Measurements from ENCODE around the gene C19orf25.

C19orf25 gene

GRCh38 chr19:1457892-1458291 is 21.1 kb downstream of the C19orf25 start:
- Histone ChIP-seq H3K4me3 (no peak overlapping the region), H3K4me1 (peaks cover 42% of the 10 kb centered on the region), H3K9me3 (no peaks in the 10 kb centered on the region), H3K27ac (no peak overlapping the region), H3K36me3 (peaks cover 15% of the 10 kb centered on the region; the same call in 1 of the 2 replicates), H3K27me3 (peaks cover 49% of the 10 kb centered on the region), H4K20me1 (peaks cover 64% of the 10 kb centered on the region), H3K4me2 (no peak overlapping the region), H3K9ac (no peak overlapping the region)
- no peak for TF ChIP-seq Cebpa-rat (IDR thresholded peaks at IDR 0.05)

- Histone ChIP-seq H3K4me2 (peak overlapping the region; percentile 96), H3K36me3 (peaks cover 15% of the 10 kb centered on the region; the same call in 1 of the 2 replicates), H3K4me1 (peaks cover 42% of the 10 kb centered on the region), H3K9ac (no peak overlapping the region), H3K4me3 (no peak overlapping the region), H3K27me3 (peaks cover 56% of the 10 kb centered on the region), H4K20me1 (peaks cover 70% of the 10 kb centered on the region), H3K9me3 (no peaks in the 10 kb centered on the region), H3K27ac (no peak overlapping the region)
- no peak for TF ChIP-seq Cebpa-rat (IDR thresholded peaks at IDR 0.05)
Measured at GRCh38 chr19:1457031-1457739, 21.8 kb downstream of the C19orf25 start.

- Histone ChIP-seq H3K36me3 (peaks cover 15% of the 10 kb centered on the region; the same call in 1 of the 2 replicates), H3K9me3 (no peaks in the 10 kb centered on the region), H3K4me3 (peak overlapping the region; percentile 65), H3K27ac (no peak overlapping the region), H3K27me3 (peaks cover 65% of the 10 kb centered on the region), H3K9ac (no peak overlapping the region), H3K4me1 (peaks cover 42% of the 10 kb centered on the region), H4K20me1 (peaks cover 68% of the 10 kb centered on the region), H3K4me2 (peak overlapping the region; percentile 96)
- TF ChIP-seq Cebpa-rat (IDR thresholded peaks at IDR 0.05): no peak
Measured at GRCh38 chr19:1456121-1456900, 22.7 kb downstream of the C19orf25 start.

DNA sequence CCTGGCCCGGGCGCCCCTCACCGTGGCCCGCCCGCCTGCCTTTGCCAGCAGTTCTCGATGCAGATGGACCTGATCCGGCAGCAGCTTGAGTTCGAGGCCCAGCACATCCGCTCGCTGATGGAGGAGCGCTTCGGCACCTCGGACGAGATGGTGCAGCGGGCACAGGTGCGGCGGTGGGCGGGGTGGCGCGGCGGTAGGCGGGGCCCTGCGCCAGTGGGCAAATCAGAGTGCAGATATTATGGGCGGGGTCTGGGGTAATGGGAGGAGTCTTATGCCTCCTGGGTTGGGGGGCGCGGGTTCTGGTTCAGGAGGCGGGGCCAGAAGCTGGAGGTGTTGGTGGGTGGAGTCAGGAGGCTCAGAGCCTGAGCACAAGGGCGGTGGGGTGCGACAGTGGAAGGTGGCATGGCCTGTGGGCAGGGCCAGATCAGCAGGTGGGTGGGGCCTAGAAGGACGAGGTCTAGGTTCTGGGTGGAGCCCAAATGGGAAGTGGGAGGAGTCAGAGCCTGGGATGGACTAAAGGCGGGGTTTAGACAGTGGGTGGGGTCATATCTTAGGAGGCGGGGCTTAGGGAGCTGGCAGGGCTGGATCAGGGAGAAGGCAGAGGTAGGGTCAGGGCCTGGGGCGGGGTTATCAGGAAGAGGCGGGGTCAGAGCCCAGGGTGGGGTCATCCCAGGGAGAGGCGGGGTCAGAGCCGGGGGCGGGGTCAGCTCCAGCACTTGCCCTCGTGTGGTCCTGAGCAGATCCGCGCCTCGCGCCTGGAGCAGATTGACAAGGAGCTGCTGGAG is 23.5 kb downstream of the C19orf25 start:
- peak overlapping the region; percentile 96 for H3K4me2 ChIP-seq
- peaks cover 72% of the 10 kb centered on the region for H3K27me3 ChIP-seq
- peaks cover 44% of the 10 kb centered on the region for H3K4me1 ChIP-seq
- H3K9me3 ChIP-seq: no peaks in the 10 kb centered on the region
- peaks cover 7% of the 10 kb centered on the region; the same call in 1 of the 2 replicates for H3K36me3 ChIP-seq
- H3K4me3 ChIP-seq: peak overlapping the region; percentile 65
- peaks cover 67% of the 10 kb centered on the region for H4K20me1 ChIP-seq
- peak overlapping the region; percentile 93 for H3K27ac ChIP-seq
- TF ChIP-seq Cebpa-rat (IDR thresholded peaks at IDR 0.05): no peak
- H3K9ac ChIP-seq: peak overlapping the region; percentile 79

- H3K4me1 ChIP-seq: peaks cover 49% of the 10 kb centered on the region
- H3K36me3 ChIP-seq: peaks cover 1% of the 10 kb centered on the region; the same call in 1 of the 2 replicates
- no peak for TF ChIP-seq Cebpa-rat (IDR thresholded peaks at IDR 0.05)
- H4K20me1 ChIP-seq: peaks cover 67% of the 10 kb centered on the region
- peak overlapping the region; percentile 93 for H3K27ac ChIP-seq
- peaks cover 78% of the 10 kb centered on the region for H3K27me3 ChIP-seq
- H3K4me3 ChIP-seq: peak overlapping the region; percentile 65
- H3K9ac ChIP-seq: peak overlapping the region; percentile 79
- H3K4me2 ChIP-seq: peak overlapping the region; percentile 96
- H3K9me3 ChIP-seq: no peaks in the 10 kb centered on the region
Measured at GRCh38 chr19:1455002-1455335, 24.0 kb downstream of the C19orf25 start.

DNA sequence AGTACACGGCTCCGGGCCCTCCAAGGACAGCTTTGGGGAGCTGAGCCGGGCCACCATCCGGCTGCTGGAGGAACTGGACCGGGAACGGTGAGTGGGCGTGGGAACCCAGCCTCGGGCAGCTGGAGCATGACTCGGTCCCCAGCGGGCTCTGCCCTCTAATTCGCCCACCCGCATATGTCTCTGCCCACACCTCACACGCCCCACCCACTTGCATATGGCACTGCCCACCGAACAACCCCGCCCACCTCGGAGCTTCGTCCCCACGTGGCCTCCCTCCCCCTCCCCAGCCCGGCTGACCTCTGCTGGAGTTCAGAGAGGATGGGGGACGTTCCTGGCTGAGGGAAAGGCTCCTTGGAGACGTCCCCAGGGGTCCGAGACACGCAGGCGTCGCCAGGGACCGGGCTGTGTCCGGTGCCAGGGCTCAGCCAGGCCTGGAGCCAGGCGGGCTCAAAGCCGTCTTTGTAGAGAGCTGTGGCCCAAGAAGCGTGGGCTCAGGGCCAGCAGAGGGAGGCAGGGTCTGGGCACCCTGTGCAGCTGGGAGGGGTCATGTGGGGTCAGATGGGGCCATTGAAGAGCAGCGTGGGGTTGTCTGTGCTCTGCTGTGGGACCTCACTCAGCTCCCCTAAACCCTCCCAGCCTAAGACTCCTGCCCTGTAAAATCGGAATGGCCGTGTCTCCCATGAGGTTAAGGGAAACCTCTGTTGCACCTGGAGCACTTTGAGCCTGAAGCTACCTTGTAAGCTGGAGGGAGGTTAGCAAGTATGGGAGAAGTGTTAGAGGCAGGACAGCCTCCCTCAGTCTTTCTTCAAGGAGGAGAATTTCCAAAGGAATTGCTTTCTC is 25.3 kb downstream of the C19orf25 start:
- H3K4me1 ChIP-seq: peaks cover 53% of the 10 kb centered on the region
- H3K9me3 ChIP-seq: no peaks in the 10 kb centered on the region
- H3K9ac ChIP-seq: no peak overlapping the region
- peaks cover 67% of the 10 kb centered on the region for H4K20me1 ChIP-seq
- H3K4me2 ChIP-seq: peak overlapping the region; percentile 96
- no peaks in the 10 kb centered on the region for H3K36me3 ChIP-seq
- TF ChIP-seq Cebpa-rat (IDR thresholded peaks at IDR 0.05): no peak
- no peak overlapping the region; the same call in 1 of the 2 replicates for H3K4me3 ChIP-seq
- peak overlapping the region; percentile 60 for H3K27ac ChIP-seq
- H3K27me3 ChIP-seq: peaks cover 85% of the 10 kb centered on the region

DNA sequence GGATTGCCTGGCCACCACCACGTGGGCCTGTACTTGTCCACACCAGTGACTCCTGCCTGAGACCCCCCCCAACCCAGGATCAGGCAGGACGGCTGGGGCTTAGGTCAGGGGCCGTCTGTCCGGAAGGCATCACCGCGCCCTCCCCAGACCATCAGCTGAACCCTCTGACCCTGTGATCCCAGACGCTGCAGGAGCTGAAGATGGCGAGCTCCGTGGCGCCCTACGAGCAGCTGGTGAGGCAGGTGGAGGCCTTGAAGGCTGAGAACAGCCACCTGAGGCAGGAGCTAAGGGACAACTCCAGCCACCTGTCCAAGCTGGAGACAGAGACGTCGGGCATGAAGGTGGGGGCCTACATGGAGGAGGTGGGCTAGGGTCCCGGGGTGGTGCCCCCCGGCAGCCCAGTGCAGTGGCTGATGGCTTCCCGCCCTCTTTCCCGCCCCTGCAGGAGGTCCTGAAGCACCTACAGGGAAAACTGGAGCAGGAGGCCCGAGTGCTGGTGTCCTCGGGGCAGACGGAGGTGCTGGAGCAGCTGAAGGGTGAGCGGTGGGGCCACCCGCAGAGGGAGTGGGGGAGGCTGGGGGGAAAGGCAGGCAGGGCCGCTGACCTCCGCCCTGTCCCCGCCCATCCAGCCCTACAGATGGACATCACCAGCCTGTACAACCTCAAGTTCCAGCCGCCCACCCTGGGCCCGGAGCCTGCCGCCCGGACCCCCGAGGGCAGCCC is 26.1 kb downstream of the C19orf25 start:
- Histone ChIP-seq H3K4me2 (peak overlapping the region; percentile 96), H4K20me1 (peaks cover 67% of the 10 kb centered on the region), H3K4me3 (no peak overlapping the region), H3K27me3 (peaks cover 91% of the 10 kb centered on the region), H3K4me1 (peaks cover 53% of the 10 kb centered on the region), H3K9me3 (no peaks in the 10 kb centered on the region), H3K9ac (no peak overlapping the region), H3K27ac (no peak overlapping the region), H3K36me3 (no peaks in the 10 kb centered on the region)
- TF ChIP-seq Cebpa-rat (IDR thresholded peaks at IDR 0.05): no peak

GRCh38 chr19:1451916-1452801 is 26.9 kb downstream of the C19orf25 start:
- no peaks in the 10 kb centered on the region for H3K9me3 ChIP-seq

More at GRCh38 chr19:1451916-1452801, 26.9 kb downstream of the C19orf25 start:
- Histone ChIP-seq H3K36me3 (no peaks in the 10 kb centered on the region), H3K4me1 (peaks cover 51% of the 10 kb centered on the region), H3K27me3 (peaks cover 92% of the 10 kb centered on the region), H3K27ac (no peak overlapping the region), H4K20me1 (peaks cover 70% of the 10 kb centered on the region), H3K4me2 (no peak overlapping the region), H3K9ac (no peak overlapping the region), H3K4me3 (no peak overlapping the region)
- no peak for TF ChIP-seq Cebpa-rat (IDR thresholded peaks at IDR 0.05)

Measured in BLaER1 (cell line).